AG08396 (cell line): ENCODE results near the gene FOXO4.
"Not testable (repeated sequence)": the region's sequence is repeated elsewhere in the genome, so short reads cannot be mapped to it uniquely, and the experiment has no call there.

Experiments used
- DNase-seq: peaks from one replicate; pipeline ENCODE4 v3.0.0; 2012; ENCODE audit warnings: low spot score, mixed read lengths

FOXO4 gene, protein sequence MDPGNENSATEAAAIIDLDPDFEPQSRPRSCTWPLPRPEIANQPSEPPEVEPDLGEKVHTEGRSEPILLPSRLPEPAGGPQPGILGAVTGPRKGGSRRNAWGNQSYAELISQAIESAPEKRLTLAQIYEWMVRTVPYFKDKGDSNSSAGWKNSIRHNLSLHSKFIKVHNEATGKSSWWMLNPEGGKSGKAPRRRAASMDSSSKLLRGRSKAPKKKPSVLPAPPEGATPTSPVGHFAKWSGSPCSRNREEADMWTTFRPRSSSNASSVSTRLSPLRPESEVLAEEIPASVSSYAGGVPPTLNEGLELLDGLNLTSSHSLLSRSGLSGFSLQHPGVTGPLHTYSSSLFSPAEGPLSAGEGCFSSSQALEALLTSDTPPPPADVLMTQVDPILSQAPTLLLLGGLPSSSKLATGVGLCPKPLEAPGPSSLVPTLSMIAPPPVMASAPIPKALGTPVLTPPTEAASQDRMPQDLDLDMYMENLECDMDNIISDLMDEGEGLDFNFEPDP

DNA sequence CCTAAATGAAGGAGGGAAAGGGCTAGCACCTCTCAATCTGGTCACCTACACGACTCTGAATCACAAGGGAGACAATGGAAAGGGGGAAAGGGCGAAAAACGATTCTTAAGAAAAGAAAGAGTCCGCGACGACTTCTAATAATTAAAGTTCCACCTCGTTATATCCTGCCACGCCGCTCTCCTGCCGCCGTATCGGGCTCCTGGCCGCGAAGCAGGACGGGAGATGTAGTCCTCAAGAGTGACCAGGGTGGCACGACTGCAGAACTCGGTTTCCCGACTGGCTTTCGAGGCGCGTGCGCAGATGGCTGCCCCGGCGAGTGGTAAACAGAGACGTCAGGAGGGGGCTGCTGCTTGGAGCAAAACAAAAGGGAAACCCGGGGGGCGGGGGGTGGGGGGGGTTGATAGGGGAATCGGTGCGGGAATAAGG, at the start of gene FOXO4:
FOXO4 (plus strand) TSS at position 297 of the 426 bp plus-strand sequence. CDS start 678 bp downstream, outside the sequence.
- DNase-seq = peak; percentile 87

DNA sequence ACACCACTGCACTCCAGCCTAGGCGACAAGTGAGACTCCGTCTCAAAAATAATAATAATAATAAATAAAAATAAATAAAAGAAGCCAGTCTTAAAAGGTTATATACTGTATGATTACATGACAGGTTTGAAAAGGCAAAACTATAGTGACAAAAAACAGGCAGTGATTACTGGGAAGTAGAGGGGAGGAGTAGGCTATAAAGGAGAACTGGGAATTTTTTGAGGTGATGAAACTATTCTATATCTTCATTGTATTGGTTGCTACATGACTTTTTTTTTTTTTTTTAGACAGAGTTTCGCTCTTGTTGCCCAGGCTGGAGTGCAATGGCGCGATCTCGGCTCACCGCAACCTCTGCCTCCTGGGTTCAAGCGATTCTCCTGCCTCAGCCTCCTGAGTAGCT, 47.8 kb upstream of the FOXO4 start:
- not testable (repeated sequence) for DNase-seq

DNA sequence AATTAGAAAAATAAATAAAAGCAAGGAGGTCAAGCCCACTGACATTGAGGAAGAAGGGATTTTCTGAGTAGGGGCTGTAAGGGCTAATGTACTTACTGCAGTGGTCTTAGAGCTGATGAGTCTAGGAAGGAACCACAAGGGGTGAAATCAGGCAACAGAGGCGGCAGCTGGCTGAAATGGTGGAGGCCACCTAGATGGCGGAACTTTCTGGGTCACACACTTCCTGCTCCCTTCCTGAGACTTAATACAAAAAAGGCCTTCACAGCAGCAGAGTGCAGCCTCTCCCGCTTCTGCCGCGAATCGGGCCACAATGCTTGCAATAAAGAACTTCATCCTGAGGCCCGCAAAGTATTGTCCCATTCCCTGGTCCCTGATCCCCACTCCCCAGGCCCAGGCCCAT, 42.9 kb upstream of the FOXO4 start:
- no peak for DNase-seq

DNA sequence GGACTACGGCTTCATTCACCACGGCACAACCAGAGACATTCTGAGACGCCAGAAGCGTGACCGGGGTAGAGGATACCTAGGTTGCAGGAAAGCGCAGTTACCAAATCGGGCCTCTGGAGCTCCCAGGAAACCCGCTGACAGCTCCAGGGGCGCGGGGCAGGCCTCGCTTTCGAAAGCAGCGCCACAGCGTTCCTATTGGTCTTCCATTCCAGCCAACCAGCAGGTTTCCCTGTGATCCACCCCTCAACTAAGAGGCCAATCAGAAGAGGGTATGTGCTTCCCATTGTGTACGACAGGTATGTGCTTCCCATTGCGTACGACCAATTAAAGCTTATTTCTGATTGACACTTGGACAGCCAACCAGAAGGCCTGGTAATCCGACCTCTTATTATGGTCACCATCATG, 42.4 kb upstream of the FOXO4 start:
- no peak for DNase-seq

DNA sequence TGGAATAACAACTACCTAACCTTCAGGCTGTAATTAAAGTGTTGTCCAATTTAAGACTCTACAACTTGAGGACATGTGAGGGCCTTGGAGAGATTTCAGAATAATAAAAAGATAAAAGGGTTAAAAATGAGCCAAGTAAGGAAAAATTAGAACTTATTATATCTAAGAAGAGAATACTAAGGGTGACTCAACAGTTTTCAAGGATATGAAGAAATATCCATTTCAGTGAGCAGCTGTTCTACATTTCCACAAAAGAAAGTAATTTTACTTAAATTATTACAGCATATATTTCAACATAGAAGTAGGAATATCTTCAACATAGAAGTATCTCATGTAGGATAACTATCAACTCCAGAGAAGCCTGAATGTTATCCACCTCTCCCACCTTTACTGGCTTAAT, 38.8 kb upstream of the FOXO4 start:
- DNase-seq = no peak

DNA sequence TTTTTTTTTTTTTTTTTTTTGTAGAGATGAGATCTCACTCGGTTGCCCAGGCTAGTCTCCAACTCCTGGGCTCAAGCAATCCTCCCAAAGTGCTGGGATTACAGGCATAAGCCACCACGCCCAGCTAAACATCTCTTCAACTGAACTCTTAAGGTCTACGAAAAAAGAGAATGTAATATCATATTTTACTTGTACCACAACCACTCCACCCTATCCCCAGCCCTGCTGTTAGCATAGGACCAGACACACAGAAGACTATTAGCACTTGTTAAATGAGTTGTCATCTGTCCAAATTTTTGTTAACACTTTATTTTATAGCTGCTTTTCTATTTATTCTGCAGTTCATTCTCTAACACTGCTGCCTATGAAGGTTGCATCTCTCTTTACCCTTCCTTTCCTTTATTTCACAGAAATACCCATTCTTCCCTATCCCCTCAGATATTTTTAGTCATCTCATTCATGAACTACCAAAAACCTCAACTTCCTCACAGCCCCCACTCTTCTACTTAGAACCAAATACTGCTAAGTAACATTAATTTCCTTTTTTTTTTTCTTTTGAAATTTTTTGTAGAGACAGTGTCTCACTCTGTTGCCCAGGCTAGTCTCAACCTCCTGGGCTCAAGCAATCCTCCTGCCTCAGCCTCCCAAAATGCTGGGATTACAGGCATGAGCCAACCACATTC, 37.7 kb upstream of the FOXO4 start:
- DNase-seq = no peak

DNA sequence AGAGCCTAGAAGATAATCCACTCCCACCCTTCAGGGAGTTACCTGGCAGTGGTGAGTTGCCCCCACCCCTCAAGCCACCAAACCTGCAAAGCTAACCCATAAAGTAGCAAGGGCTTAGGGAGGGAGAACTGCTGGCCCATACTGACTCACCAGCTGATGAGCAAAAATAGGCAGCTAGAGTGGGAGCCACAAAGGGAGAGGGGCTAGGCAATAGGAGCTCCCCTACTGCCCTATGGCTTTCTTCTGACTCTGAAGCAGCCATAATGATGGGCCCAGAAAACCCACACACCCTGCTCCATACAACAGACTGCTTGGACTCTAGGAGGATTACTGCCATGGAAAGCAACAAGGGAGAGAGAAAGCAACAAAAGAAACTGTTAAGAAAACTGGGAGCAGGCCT, 35.5 kb upstream of the FOXO4 start:
- DNase-seq = no peak

DNA sequence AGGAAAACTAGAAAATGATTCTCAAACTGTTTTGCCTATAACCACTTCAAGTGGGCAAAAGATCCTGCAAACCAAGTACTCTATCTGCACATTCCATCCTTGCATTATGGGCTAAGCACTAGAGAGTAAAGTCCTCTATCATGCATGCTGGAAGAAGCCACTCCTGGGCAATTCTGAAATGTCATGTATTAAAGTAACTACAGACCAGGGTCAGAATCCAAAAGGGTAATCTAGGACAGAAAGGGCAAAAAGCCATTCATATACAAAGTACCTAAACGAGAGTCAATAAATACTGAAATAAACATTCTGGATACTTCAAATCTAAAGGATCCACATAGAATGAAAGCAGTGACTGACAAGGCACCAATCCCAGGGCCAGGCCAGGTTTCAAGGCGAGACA, 28.6 kb upstream of the FOXO4 start:
- DNase-seq = no peak

DNA sequence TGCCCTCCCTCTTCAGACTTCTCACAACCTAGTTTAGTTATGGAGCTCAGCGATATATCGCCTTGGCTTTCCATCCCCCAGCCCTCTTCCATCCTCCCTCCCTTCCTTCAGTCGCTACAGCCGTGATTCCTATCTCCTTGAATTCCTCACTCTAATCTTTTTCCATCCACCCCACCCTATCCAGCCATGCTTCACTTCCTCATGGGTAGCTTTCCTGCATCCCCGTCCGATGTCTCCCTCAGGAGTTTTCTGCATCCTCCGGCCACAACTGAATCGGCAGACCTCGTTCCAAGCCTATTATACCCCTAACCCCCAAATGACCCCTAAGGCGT, 28.0 kb upstream of the FOXO4 start:
- no peak for DNase-seq

DNA sequence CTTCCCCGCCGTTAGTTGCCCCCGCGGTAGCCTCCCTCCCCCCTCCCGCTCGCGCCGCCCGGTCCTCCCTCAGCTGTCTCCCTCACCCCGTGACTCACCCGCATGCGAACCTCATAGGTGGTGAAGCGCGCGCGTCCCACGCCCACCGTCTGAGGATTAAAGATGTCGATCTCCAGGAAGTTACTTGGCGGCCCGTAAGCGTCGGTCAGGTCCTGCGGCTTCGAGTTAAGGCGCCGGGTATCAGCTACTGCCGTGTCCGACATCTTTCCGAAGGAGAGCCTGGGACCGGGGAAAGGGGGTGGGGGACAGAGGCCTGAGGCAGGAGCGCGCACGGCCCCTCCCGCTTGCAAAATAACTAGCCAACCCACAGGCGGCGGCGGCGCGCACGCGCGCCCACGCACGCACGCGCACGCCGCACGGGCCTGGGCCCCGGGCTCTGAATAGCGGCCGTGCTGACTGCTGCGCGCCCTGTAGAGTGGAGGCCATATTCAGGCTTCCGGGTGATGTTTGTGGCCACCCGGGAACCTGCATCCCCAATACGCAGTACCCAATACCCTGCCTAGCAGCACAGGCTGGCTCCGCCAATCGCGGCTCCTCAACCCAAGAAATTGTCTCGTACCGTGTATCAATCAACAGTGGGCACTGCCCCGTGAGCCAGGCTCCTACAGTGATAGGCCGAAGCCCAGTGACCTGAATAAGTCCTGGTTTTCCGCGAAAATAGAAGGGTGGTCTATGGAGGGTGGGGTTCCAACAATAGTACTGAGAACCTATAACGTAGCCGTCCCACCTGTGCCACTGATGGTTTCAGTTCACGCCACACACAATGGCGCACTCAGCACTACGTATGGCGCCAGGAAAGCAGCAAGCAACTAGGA, 27.4 kb upstream of the FOXO4 start, which contains the start of gene SNX12:
SNX12 (minus strand) TSS at position 291 of the 875 bp plus-strand sequence; CDS start at position 263, 28 bp downstream.
- peak; percentile 91 for DNase-seq

DNA sequence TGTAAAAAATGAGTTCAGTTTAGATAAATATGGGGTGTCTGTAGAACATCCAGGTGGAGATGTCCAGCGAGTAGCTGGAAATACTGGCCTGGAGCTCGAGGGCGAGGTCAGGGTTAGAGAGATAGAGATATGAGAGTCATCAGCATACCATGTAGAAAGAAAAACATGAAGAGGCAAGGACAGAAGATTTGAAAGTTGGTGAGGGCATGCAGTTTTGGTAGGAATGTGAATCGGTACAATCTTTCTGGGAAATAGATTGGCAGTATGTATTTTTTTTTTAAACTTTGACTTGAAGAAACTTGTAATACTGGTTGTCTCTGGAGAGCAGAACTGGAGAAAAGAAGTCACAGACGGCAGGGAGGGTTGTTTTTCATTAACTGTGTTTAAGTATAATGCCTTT, 25.1 kb upstream of the FOXO4 start:
- no peak for DNase-seq

DNA sequence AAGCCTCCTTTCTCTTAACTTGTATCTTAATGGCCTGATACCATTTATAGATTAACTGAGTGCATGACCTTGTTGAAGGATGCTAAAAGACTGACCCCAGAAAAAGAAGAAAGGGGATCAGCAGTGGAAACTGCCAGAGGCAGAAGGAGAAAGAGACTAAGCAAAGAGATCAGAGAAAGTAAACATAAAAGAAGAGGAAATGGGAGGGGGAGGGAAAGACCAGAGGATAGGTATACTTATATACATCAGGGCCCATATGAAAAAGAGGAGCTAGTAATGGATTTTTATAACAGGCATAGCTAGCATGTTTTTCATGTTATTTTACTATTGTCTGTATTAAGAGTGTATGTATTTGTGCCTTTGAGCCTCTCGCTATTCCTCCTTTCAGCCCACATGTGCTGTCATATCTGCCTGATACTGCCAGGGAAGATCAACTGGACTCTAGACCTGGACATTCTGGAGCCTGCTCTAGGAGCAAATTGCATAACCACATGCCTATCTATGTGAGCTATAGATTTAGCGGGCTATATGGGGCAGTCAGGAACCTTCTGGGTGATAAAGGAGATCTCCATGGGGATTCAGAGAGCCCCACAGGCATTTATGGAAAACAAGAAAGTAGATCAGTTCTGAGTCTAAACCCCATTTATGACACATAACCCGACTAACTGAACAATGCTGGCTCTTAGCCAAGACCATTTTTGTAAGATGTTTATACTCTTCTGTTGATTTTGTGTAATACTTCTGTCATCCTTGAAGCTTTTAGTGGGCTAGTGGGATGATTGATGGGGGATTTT, 14.1 kb upstream of the FOXO4 start:
- no peak for DNase-seq

DNA sequence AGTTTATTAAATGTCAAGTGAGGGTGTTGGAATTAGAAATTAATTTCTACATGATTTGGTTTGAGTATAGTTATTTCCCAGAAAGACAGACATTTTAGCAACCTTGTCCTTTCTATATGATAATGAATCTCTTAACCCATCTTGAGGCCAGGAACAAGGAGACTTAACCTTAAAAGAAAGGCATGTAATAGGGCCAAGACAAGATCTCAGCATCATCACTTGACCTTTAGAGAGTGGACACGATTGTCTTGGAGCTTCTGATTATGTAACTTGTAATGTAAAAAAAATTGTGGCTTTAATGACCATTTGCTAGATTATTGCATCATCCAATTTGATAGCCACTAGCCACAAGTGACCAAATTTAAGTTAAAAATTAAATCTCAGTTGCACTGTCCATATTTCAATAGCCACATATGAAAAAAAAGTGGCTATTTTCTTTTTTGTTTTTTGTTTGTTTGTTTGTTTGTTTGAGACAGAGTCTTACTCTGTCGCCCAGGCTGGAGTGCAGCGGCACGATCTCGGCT, 13.5 kb upstream of the FOXO4 start:
- DNase-seq = no peak

DNA sequence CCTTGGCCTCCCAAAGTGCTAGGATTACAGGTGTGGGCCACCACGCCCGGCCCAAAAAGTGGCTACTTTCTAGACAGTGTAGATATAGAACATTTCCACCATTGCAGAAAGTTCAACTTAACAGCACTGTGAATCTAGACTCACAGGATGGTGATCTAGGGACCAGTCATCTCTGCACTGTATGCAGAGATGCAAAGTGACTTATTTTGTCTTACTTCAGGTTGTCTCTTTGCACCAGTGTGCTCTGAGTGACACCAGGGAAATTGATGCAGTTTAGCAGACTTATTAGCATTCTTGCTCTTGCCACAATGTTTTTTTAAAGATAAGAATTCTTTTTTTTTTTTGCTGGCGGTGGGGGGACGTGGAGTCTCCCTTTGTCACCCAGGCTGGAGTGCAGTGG, 12.8 kb upstream of the FOXO4 start:
- DNase-seq = no peak

DNA sequence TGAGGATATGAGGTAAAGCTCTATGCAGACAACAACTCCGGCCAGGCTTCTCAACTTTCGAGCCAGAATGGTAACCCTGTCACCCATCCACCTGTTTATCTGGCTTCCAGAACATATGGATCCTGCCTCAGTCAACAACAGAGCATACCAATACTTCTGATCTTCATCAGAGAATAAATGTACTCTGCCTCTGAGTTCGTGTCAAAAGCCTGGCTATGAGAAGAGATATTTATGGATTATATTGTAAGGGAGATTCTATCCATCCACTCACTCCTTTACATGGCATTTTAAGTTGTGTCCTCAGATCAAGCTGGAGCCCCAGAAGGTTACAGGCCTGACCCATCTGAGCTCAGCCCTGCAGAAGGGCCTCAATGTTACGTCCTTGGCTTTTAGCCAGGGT, 9.8 kb upstream of the FOXO4 start:
- no peak for DNase-seq

DNA sequence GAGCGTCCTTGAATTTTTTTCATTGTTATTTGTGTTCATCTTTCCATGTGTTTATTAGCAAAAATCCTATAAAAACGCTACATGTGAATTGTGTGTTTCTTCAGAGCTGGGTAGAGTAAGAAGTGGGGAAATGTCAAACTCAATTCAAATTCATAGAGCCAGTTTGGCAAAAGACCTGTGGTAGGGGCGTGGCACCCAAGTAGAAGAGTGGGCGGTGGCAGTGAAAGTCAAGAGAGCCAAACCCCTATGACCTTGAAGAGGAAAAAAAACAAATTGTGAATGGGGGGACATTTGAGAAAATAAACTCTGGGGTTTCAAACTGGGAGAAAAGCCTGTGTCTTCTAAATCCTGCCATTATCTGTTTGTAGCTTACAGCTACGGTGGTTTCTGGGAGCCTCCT, 4.4 kb upstream of the FOXO4 start:
- no peak for DNase-seq

DNA sequence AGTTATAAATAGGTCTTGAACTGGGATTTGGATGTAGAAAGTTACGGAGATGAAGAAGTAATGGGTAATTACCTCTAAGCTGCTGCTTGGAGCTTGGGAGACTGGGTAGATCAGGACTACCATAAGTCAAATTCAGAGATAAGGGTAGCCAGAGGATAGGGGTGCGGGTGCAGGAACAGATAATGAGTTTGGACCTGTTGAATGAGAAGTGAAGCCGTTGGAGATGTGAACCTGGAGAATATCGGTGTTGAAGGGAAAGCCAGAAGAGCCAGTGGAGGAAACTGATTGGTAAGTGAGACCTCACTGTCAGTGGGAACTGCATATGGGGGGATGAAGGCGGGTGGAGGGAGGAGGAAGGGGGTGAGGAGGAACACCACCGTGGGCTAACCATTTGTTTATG, 618 bp upstream of the FOXO4 start:
- DNase-seq = no peak

DNA sequence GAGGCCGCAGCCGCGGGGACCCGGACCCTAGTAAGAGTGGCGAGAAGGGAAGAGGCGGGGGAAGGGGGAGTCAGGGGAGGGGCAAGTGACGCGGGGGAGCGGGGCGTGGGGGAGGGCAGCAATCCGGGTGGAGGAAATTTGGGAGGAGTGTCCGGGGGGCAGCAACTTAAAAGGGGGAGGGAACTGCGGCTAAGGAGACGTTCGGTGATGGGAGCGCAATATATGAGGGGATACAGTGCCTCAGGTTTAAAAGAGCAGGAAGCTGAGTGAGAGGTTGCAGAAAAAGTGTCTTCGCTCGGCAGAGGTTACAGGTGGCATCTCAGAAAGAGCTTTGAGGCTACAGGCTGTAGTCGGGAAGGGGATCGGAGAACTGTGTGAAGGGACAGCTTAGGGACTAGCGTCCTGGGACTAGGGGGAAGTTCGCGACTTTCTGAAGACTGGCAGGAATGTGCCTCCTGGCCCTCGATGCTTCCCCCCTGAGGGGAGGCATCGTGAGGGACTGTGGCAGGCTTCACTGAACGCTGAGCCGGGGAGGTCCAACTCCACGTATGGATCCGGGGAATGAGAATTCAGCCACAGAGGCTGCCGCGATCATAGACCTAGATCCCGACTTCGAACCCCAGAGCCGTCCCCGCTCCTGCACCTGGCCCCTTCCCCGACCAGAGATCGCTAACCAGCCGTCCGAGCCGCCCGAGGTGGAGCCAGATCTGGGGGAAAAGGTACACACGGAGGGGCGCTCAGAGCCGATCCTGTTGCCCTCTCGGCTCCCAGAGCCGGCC, 519 bp downstream of the FOXO4 start:
- DNase-seq = no peak

DNA sequence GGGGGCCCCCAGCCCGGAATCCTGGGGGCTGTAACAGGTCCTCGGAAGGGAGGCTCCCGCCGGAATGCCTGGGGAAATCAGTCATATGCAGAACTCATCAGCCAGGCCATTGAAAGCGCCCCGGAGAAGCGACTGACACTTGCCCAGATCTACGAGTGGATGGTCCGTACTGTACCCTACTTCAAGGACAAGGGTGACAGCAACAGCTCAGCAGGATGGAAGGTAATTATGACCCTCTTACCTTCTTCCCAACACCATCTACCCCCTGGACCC, 1.0 kb downstream of the FOXO4 start:
- no peak for DNase-seq

DNA sequence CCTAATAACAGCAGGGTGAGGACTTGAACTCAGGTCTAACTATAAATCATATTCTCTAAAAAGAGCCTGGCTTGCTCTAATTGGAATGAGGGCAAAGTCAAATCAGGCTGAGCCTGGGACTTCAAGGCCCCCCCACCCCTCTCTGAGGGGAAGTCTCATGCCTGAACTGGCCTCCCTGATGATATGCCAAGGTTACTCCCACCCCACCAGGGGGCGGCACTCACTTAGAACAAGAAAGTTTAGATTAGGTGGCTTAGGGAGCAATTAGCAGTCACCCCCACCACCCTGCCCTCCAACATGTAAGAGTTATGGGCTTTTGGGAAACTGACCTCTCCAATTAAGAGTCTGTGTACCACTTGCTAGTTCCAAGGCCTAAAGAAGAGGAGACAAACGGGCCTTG, 2.7 kb downstream of the FOXO4 start:
- peak; percentile 25 for DNase-seq
